Measurements from ENCODE around the gene LRRTM4.

- TF ChIP-seq ZNF70 (CRISPR knock-in tag; IDR thresholded peaks at IDR 0.05) (no peak), GLIS3 (CRISPR knock-in tag; IDR thresholded peaks at IDR 0.05) (no peak), PATZ1 (CRISPR knock-in tag; IDR thresholded peaks at IDR 0.05; ENCODE audit: borderline replicate concordance) (no peak), PPARA (CRISPR knock-in tag; IDR thresholded peaks at IDR 0.05; ENCODE audit: borderline replicate concordance) (no peak)
These were observed 709.1 kb downstream of the LRRTM4 start for GRCh38 chr2:76813084-76813483.
